GM23338 (cell line): ENCODE results near the gene PPP2R5A. TPM values are rescaled to one million over a fixed set of nuclear protein-coding genes. Genes with fewer than 3 reads are reported as not detected.

Experiments
- ATAC-seq: fragments of 200-7000 bp; cut with Tn5 transposase; 3 replicates; pipeline ENCODE4 v1.9.1; 2020
- DNase-seq: peaks from one replicate; pipeline ENCODE4 v3.0.0-alpha.2; 2015; ENCODE audit warnings: low spot score
- H2AFZ ChIP-seq: fragments of 200-600 bp; sonication (generic); 2 replicates; pipeline ENCODE4 v1.8.0; 2016; ENCODE audit warnings: antibody characterized with exemption, mild to moderate bottlenecking, moderate library complexity
- H3F3A ChIP-seq: fragments of 200-600 bp; sonication (generic); replicated peaks from 2 replicates; pipeline ENCODE4 v1.8.0; 2017; ENCODE audit warnings: antibody characterized with exemption, mixed run types, low read depth
- H3K27ac ChIP-seq: fragments of 200-600 bp; sonication (generic); 2 replicates; pipeline ENCODE4 v1.6.1; 2016; ENCODE audit warnings: low read depth
- H3K27me3 ChIP-seq: fragments of 200-600 bp; sonication (generic); 2 replicates; pipeline ENCODE4 v1.8.0; 2016; ENCODE audit warnings: mild to moderate bottlenecking, mixed run types, moderate library complexity; ENCODE audit not compliant: insufficient read depth
- H3K36me3 ChIP-seq: fragments of 200-600 bp; sonication (generic); 2 replicates; pipeline ENCODE4 v1.8.0; 2016; ENCODE audit warnings: mild to moderate bottlenecking; ENCODE audit not compliant: insufficient read depth
- H3K4me1 ChIP-seq: fragments of 200-600 bp; sonication (generic); 2 replicates; pipeline ENCODE4 v1.8.0; 2016; ENCODE audit warnings: mild to moderate bottlenecking, moderate library complexity; ENCODE audit not compliant: insufficient read depth
- H3K4me2 ChIP-seq: fragments of 200-600 bp; sonication (generic); 2 replicates; pipeline ENCODE4 v1.7.1; 2017; ENCODE audit warnings: mixed run types
- H3K4me3 ChIP-seq: fragments of 200-600 bp; sonication (generic); 2 replicates; pipeline ENCODE4 v1.6.1; 2016; ENCODE audit warnings: mixed run types
- H3K79me2 ChIP-seq: fragments of 200-600 bp; sonication (generic); replicated peaks from 2 replicates; pipeline ENCODE4 v1.8.0; 2017; ENCODE audit warnings: mild to moderate bottlenecking; ENCODE audit not compliant: insufficient read depth
- H3K9me2 ChIP-seq: fragments of 200-600 bp; sonication (generic); 2 replicates; pipeline ENCODE4 v1.8.0; 2017; ENCODE audit not compliant: insufficient read depth
- H4K20me1 ChIP-seq: fragments of 200-600 bp; sonication (generic); replicated peaks from 2 replicates; pipeline ENCODE4 v1.8.0; 2017; ENCODE audit warnings: mild to moderate bottlenecking; ENCODE audit not compliant: insufficient read depth
- H3K27ac Mint-ChIP-seq: 2 replicates; pipeline ENCODE4 v1.8.0; 2020; ENCODE audit warnings: inconsistent platforms, mild to moderate bottlenecking, moderate library complexity, mixed read lengths
- H3K27me3 Mint-ChIP-seq: 3 replicates; pipeline ENCODE4 v1.8.0; 2022; ENCODE audit warnings: low read depth, mild to moderate bottlenecking, moderate library complexity, mixed read lengths, inconsistent platforms; ENCODE audit not compliant: insufficient read depth, poor library complexity
- H3K36me3 Mint-ChIP-seq: 3 replicates; pipeline ENCODE4 v1.8.0; 2021; ENCODE audit warnings: low read depth, mild to moderate bottlenecking, inconsistent platforms, moderate library complexity, mixed read lengths
- H3K4me1 Mint-ChIP-seq: 3 replicates; pipeline ENCODE4 v1.8.0; 2020; ENCODE audit warnings: mild to moderate bottlenecking, inconsistent platforms, mixed read lengths
- H3K4me3 Mint-ChIP-seq: 3 replicates; pipeline ENCODE4 v1.8.0; 2021; ENCODE audit warnings: moderate library complexity, mild to moderate bottlenecking, inconsistent platforms, mixed read lengths
- H3K9me3 Mint-ChIP-seq: 3 replicates; pipeline ENCODE4 v1.8.0; 2020; ENCODE audit warnings: moderate library complexity, mild to moderate bottlenecking, inconsistent platforms, mixed read lengths
- CREB1 ChIP-seq: fragments of 250-450 bp; sonication (Bioruptor Pico); IDR thresholded peaks from 2 replicates; pipeline ENCODE4 v1.5.0; 2020; ENCODE audit warnings: low read depth, mild to moderate bottlenecking, moderate library complexity
- ETS1 ChIP-seq: IDR thresholded peaks from 2 replicates; pipeline ENCODE4 v1.6.1; 2016; ENCODE audit warnings: antibody characterized with exemption
- EZH2 ChIP-seq: fragments of 200-600 bp; sonication (generic); IDR thresholded peaks from one replicate; pipeline ENCODE4 v1.8.0; 2017; ENCODE audit warnings: antibody characterized with exemption, mild to moderate bottlenecking, low read depth; ENCODE audit not compliant: unreplicated experiment
- EZH2phosphoT487 ChIP-seq: fragments of 200-600 bp; sonication (generic); IDR thresholded peaks from one replicate; pipeline ENCODE4 v1.8.1; 2018; ENCODE audit warnings: antibody characterized with exemption; ENCODE audit not compliant: unreplicated experiment
- JUNB ChIP-seq: IDR thresholded peaks from one replicate; pipeline ENCODE4 v1.6.1; 2016; ENCODE audit warnings: antibody characterized with exemption; ENCODE audit not compliant: unreplicated experiment
- NANOG ChIP-seq: IDR thresholded peaks from 2 replicates; pipeline ENCODE4 v1.6.1; 2016; ENCODE audit warnings: antibody characterized with exemption, borderline replicate concordance
- POLR2AphosphoS5 ChIP-seq: IDR thresholded peaks from 2 replicates; pipeline ENCODE4 v1.6.1; 2016; ENCODE audit warnings: antibody characterized with exemption, low read depth
- STAT1 ChIP-seq: IDR thresholded peaks from one replicate; pipeline ENCODE4 v1.6.1; 2016; ENCODE audit warnings: antibody characterized with exemption; ENCODE audit not compliant: unreplicated experiment
- ZNF114 ChIP-seq: fragments of 250-450 bp; sonication (Bioruptor Pico); IDR thresholded peaks from 2 replicates; pipeline ENCODE4 v1.5.0; 2020; ENCODE audit warnings: mild to moderate bottlenecking, moderate library complexity
- ZNF331 ChIP-seq: fragments of 250-450 bp; sonication (Bioruptor Pico); IDR thresholded peaks from 2 replicates; pipeline ENCODE4 v1.5.0; 2020; ENCODE audit warnings: low read depth, mild to moderate bottlenecking, moderate library complexity
- ZNF462 ChIP-seq: fragments of 250-450 bp; sonication (Bioruptor Pico); IDR thresholded peaks from 2 replicates; pipeline ENCODE4 v1.5.0; 2020; ENCODE audit warnings: mild to moderate bottlenecking, moderate library complexity
- polyA plus RNA-seq: library from polyadenylated mRNA; unstranded; fragments of >200 nt; fragmentation: Nextera tagmentation; extraction: Ambion mirVana; gene quantifications from 2 replicates; pipeline ENCODE4 v1.2.1, GENCODE V29; 2016
- total RNA-seq: library from RNA; depleted of rRNA; stranded (reverse); fragments of >200 nt; shearing (Covaris generic); gene quantifications from 2 replicates; pipeline ENCODE4 v1.2.3, GENCODE V29; 2014
- TF ChIP-seq, protein P1 (sequence below), 2 experiments: fragments of 200-600 bp in 1 of 2; sonication (generic) in 1 of 2; conservative IDR thresholded peaks; 2 replicates each; pipeline versions ENCODE4 v1.5.1 to v1.6.1; 2016 to 2017; ENCODE audit warnings: antibody characterized with exemption in 2 of 2, low read depth in 2 of 2, mild to moderate bottlenecking in 2 of 2, moderate library complexity in 1 of 2
- TF ChIP-seq, protein P2 (sequence below): IDR thresholded peaks from one replicate; pipeline ENCODE4 v1.6.1; 2018; ENCODE audit warnings: antibody characterized with exemption; ENCODE audit not compliant: unreplicated experiment

Gene PPP2R5A
- total and polyA plus RNA-seq, 2 experiments from 2014 or later: 16.2 to 43.5 TPM

GRCh38 chr1:212396638-212397037, 111.4 kb downstream of the PPP2R5A start:
- Mint-ChIP-seq H3K9me3 (peaks cover 46% of the 10 kb centered on the region), H3K4me3 (no peak overlapping the region), H3K27ac (no peak overlapping the region), H3K4me1 (no peaks in the 10 kb centered on the region), H3K36me3 (peaks cover 78% of the 10 kb centered on the region), H3K27me3 (peaks cover 2% of the 10 kb centered on the region)
- Histone ChIP-seq H3F3A (no peaks in the 10 kb centered on the region), H3K27ac (no peak overlapping the region), H3K4me3 (no peak overlapping the region), H3K27me3 (no peaks in the 10 kb centered on the region), H4K20me1 (no peaks in the 10 kb centered on the region), H2AFZ (no peak overlapping the region), H3K9me2 (no peaks in the 10 kb centered on the region), H3K4me1 (no peaks in the 10 kb centered on the region), H3K79me2 (peaks cover 66% of the 10 kb centered on the region), H3K36me3 (peaks cover 21% of the 10 kb centered on the region; the same call in 1 of the 2 replicates), H3K4me2 (no peak overlapping the region)
- ATAC-seq: no peak
- TF ChIP-seq NANOG (no peak), ZNF114 (no peak), STAT1 (no peak), POLR2AphosphoS5 (no peak), ZNF331 (CRISPR knock-in tag) (no peak), CREB1 (no peak), EZH2phosphoT487 (no peak), ZNF462 (CRISPR knock-in tag) (no peak), JUNB (no peak), ETS1 (no peak), EZH2 (no peak)
- TF ChIP-seq, protein P1, sequence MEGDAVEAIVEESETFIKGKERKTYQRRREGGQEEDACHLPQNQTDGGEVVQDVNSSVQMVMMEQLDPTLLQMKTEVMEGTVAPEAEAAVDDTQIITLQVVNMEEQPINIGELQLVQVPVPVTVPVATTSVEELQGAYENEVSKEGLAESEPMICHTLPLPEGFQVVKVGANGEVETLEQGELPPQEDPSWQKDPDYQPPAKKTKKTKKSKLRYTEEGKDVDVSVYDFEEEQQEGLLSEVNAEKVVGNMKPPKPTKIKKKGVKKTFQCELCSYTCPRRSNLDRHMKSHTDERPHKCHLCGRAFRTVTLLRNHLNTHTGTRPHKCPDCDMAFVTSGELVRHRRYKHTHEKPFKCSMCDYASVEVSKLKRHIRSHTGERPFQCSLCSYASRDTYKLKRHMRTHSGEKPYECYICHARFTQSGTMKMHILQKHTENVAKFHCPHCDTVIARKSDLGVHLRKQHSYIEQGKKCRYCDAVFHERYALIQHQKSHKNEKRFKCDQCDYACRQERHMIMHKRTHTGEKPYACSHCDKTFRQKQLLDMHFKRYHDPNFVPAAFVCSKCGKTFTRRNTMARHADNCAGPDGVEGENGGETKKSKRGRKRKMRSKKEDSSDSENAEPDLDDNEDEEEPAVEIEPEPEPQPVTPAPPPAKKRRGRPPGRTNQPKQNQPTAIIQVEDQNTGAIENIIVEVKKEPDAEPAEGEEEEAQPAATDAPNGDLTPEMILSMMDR (conservative IDR thresholded peaks at IDR 0.05; ENCODE audit: low read depth in 2 of 2): no peak
- TF ChIP-seq, protein P2, sequence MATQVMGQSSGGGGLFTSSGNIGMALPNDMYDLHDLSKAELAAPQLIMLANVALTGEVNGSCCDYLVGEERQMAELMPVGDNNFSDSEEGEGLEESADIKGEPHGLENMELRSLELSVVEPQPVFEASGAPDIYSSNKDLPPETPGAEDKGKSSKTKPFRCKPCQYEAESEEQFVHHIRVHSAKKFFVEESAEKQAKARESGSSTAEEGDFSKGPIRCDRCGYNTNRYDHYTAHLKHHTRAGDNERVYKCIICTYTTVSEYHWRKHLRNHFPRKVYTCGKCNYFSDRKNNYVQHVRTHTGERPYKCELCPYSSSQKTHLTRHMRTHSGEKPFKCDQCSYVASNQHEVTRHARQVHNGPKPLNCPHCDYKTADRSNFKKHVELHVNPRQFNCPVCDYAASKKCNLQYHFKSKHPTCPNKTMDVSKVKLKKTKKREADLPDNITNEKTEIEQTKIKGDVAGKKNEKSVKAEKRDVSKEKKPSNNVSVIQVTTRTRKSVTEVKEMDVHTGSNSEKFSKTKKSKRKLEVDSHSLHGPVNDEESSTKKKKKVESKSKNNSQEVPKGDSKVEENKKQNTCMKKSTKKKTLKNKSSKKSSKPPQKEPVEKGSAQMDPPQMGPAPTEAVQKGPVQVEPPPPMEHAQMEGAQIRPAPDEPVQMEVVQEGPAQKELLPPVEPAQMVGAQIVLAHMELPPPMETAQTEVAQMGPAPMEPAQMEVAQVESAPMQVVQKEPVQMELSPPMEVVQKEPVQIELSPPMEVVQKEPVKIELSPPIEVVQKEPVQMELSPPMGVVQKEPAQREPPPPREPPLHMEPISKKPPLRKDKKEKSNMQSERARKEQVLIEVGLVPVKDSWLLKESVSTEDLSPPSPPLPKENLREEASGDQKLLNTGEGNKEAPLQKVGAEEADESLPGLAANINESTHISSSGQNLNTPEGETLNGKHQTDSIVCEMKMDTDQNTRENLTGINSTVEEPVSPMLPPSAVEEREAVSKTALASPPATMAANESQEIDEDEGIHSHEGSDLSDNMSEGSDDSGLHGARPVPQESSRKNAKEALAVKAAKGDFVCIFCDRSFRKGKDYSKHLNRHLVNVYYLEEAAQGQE: no peak
- DNase-seq: no peak
